ENCODE data around the gene IMPA2.

DNA sequence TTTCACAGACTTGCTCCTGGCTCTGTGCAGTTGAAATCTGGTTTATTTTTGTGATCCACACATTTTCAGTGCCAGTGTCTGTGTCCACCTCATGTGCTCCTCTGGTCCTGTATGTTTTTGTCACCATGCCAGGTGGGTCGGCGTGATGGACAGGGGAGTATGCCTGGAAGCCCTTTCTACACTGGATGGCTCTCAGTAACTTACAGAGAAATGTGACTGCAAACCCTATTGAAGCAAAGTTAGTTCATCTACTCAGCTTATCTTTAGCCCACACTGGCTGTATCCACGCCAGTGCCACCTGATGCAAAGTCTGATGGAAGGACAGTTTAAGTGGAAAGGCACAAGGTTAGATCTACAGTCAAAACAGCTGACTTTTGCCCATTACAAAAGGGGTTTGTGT is 4.3 kb downstream of the IMPA2 start:
- TF ChIP-seq GATA2 (IDR thresholded peaks at IDR 0.05; ENCODE audit: low read depth, low read length) (no peak), GATA3 (IDR thresholded peaks at IDR 0.05; ENCODE audit: low read depth, low read length) (no peak)

Data from SH-SY5Y (cell line).